ENCODE data around the gene GAB1.

Gene GAB1

DNA sequence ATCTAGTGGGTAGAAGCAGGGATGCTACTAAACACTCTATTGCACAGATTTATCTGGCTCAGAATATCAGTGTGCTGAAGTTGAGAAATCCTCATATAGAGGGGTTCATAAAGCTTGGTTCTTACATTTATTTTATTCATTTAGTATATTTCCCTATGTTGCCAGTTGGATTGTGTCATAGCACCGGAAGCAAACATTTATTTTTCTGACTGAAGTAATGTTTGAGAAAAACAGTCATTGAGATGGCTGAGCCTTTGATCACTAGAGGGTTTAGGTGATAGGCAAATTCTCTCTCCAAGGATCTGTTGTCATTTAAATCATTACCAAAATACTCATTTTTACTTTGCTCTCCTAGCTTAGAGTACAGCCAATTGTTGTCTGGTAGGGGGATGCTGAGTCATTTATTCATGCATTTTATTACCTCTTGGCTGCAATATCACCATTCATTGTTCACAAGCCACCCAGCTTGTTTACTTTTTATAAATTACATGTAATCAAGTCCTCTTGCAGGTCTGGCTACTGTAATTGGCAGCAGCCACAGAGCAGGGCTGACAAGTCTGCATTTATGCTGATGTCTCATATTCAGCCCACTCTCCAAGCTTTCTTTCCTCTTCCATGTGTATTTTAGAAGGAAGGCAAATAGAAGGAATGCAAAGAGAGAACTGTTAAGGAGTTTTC is 15.2 kb downstream of the GAB1 start:
- no peaks in the 10 kb centered on the region for H3K27me3 ChIP-seq (ENCODE audit: insufficient read depth, low read length)
- H3K27ac ChIP-seq (ENCODE audit: low read depth, low read length, poor library complexity, severe bottlenecking), result no peak overlapping the region
- no peak overlapping the region for H3K9ac ChIP-seq (ENCODE audit: low read length)
- no peak overlapping the region for H3K4me2 ChIP-seq (ENCODE audit: low read length)
- H3K4me3 ChIP-seq (ENCODE audit: low read depth, low read length, poor library complexity, severe bottlenecking), result no peak overlapping the region
- H3K79me2 ChIP-seq (ENCODE audit: insufficient read depth, low read length), result no peaks in the 10 kb centered on the region
- H3F3A ChIP-seq (ENCODE audit: insufficient read depth, low read length), result no peaks in the 10 kb centered on the region
- H3K36me3 ChIP-seq (ENCODE audit: insufficient read depth, low read length), result no peaks in the 10 kb centered on the region
- TF ChIP-seq EZH2 (IDR thresholded peaks at IDR 0.05; ENCODE audit: borderline replicate concordance, low read length), result no peak
- TF ChIP-seq, protein P1, sequence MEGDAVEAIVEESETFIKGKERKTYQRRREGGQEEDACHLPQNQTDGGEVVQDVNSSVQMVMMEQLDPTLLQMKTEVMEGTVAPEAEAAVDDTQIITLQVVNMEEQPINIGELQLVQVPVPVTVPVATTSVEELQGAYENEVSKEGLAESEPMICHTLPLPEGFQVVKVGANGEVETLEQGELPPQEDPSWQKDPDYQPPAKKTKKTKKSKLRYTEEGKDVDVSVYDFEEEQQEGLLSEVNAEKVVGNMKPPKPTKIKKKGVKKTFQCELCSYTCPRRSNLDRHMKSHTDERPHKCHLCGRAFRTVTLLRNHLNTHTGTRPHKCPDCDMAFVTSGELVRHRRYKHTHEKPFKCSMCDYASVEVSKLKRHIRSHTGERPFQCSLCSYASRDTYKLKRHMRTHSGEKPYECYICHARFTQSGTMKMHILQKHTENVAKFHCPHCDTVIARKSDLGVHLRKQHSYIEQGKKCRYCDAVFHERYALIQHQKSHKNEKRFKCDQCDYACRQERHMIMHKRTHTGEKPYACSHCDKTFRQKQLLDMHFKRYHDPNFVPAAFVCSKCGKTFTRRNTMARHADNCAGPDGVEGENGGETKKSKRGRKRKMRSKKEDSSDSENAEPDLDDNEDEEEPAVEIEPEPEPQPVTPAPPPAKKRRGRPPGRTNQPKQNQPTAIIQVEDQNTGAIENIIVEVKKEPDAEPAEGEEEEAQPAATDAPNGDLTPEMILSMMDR (IDR thresholded peaks at IDR 0.05; ENCODE audit: low read length), result no peak
- H3K9me2 ChIP-seq (ENCODE audit: low read depth, low read length), result no peaks in the 10 kb centered on the region
- peaks cover 17% of the 10 kb centered on the region for H3K4me1 ChIP-seq (ENCODE audit: insufficient read depth, low read length, severe bottlenecking)
- H2AFZ ChIP-seq (ENCODE audit: low read length), result no peak overlapping the region
- no peaks in the 10 kb centered on the region for H3K9me3 ChIP-seq (ENCODE audit: low read length)
- H4K20me1 ChIP-seq (ENCODE audit: insufficient read depth, low read length), result no peaks in the 10 kb centered on the region

DNA sequence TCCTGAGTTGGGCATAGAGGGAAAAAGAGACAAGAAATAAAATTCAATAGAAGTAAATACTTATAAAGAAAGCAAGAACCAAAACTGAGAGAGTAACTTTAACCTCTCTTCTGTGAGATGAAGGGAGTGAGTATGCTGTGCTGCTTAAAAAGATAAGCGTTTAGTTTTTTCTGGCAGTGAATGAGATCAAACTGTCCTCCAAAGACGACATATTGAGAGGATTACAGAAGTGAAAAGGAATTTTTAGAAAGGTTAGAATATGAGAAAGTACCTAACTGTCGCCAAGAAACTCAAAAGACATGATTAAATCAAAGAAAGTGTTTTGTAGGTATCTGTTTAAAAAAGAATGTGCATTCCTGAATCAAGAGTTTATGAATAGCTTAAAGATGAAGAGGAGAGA is 16.0 kb downstream of the GAB1 start:
- Histone ChIP-seq H3K79me2 (ENCODE audit: insufficient read depth, low read length) (no peaks in the 10 kb centered on the region), H3K4me2 (ENCODE audit: low read length) (no peak overlapping the region), H3K9me2 (ENCODE audit: low read depth, low read length) (no peaks in the 10 kb centered on the region), H4K20me1 (ENCODE audit: insufficient read depth, low read length) (no peaks in the 10 kb centered on the region), H3F3A (ENCODE audit: insufficient read depth, low read length) (no peaks in the 10 kb centered on the region), H3K4me3 (ENCODE audit: low read depth, low read length, poor library complexity, severe bottlenecking) (no peak overlapping the region), H3K9ac (ENCODE audit: low read length) (no peak overlapping the region), H3K4me1 (ENCODE audit: insufficient read depth, low read length, severe bottlenecking) (peaks cover 24% of the 10 kb centered on the region), H3K36me3 (ENCODE audit: insufficient read depth, low read length) (no peaks in the 10 kb centered on the region), H3K27ac (ENCODE audit: low read depth, low read length, poor library complexity, severe bottlenecking) (no peak overlapping the region), H3K9me3 (ENCODE audit: low read length) (no peaks in the 10 kb centered on the region), H3K27me3 (ENCODE audit: insufficient read depth, low read length) (no peaks in the 10 kb centered on the region), H2AFZ (ENCODE audit: low read length) (no peak overlapping the region)
- TF ChIP-seq, protein P1 (IDR thresholded peaks at IDR 0.05; ENCODE audit: low read length), result no peak
- no peak for TF ChIP-seq EZH2 (IDR thresholded peaks at IDR 0.05; ENCODE audit: borderline replicate concordance, low read length)

DNA sequence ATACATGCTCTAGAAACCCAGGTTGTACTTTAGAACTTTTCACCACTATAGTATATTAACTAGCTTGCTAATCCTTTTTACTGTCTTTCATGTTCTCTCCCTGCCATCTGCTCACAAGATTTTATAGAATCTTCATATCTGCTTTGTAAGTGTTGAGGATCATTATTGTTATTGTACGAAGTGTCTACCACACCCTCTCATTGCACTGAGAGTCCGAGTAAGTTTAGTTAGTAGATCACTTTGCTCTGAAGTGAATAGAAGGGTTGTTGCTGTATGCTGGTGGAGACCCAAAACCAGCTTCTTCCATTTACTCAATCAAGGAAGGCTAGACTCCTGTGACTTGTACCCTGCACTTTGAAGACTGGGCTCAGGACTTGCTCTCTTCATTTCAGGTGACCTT is 17.1 kb downstream of the GAB1 start:
- no peak overlapping the region for H3K4me3 ChIP-seq (ENCODE audit: low read depth, low read length, poor library complexity, severe bottlenecking)
- H3F3A ChIP-seq (ENCODE audit: insufficient read depth, low read length), result no peaks in the 10 kb centered on the region
- H3K36me3 ChIP-seq (ENCODE audit: insufficient read depth, low read length), result no peaks in the 10 kb centered on the region
- H3K27ac ChIP-seq (ENCODE audit: low read depth, low read length, poor library complexity, severe bottlenecking), result no peak overlapping the region
- no peaks in the 10 kb centered on the region for H3K79me2 ChIP-seq (ENCODE audit: insufficient read depth, low read length)
- H3K4me1 ChIP-seq (ENCODE audit: insufficient read depth, low read length, severe bottlenecking), result peaks cover 34% of the 10 kb centered on the region
- H3K27me3 ChIP-seq (ENCODE audit: insufficient read depth, low read length), result no peaks in the 10 kb centered on the region
- H3K9ac ChIP-seq (ENCODE audit: low read length), result no peak overlapping the region
- H3K9me2 ChIP-seq (ENCODE audit: low read depth, low read length), result no peaks in the 10 kb centered on the region
- H2AFZ ChIP-seq (ENCODE audit: low read length), result no peak overlapping the region
- no peak for TF ChIP-seq EZH2 (IDR thresholded peaks at IDR 0.05; ENCODE audit: borderline replicate concordance, low read length)
- TF ChIP-seq, protein P1 (IDR thresholded peaks at IDR 0.05; ENCODE audit: low read length), result no peak
- no peaks in the 10 kb centered on the region for H3K9me3 ChIP-seq (ENCODE audit: low read length)
- no peak overlapping the region for H3K4me2 ChIP-seq (ENCODE audit: low read length)
- no peaks in the 10 kb centered on the region for H4K20me1 ChIP-seq (ENCODE audit: insufficient read depth, low read length)
